Keratinocyte (primary cell): ENCODE measurements around the gene LRP3. TPM values are rescaled to one million over a fixed set of nuclear protein-coding genes. Genes with fewer than 3 reads are reported as not detected.

Source experiments
- DNase-seq: peaks from one replicate; pipeline ENCODE4 v3.0.0-alpha.2; 2011; ENCODE audit warnings: low read depth, missing footprints, low spot score
- FAIRE-seq: peaks from 2 replicates; lab custom pipeline; 2011; peaks lifted over from hg19 to GRCh38; lab: Jason Lieb, UNC
- H2AFZ ChIP-seq: 2 replicates; pipeline ENCODE4 v1.6.0; 2012; ENCODE audit warnings: low read length, control low read depth, inconsistent platforms; ENCODE audit not compliant: control insufficient read depth
- H3K27ac ChIP-seq: 2 replicates; pipeline ENCODE4 v1.5.1; 2011; ENCODE audit warnings: low read length; ENCODE audit not compliant: control insufficient read depth, insufficient read depth
- H3K27me3 ChIP-seq: 3 replicates; pipeline ENCODE4 v1.6.0; 2011; ENCODE audit warnings: low read length; ENCODE audit not compliant: control insufficient read depth, insufficient read depth; ENCODE audit errors: extremely low read depth
- H3K36me3 ChIP-seq, 2 experiments: 2 replicates in 1 of 2; 3 replicates in 1 of 2; pipeline ENCODE4 v1.5.1; 2011; ENCODE audit warnings: low read length in 2 of 2, mild to moderate bottlenecking in 1 of 2; ENCODE audit not compliant: control insufficient read depth in 2 of 2, insufficient read depth in 2 of 2; ENCODE audit errors: extremely low read depth in 1 of 2
- H3K4me1 ChIP-seq: 3 replicates; pipeline ENCODE4 v1.5.1; 2011; ENCODE audit warnings: low read length; ENCODE audit not compliant: control insufficient read depth, insufficient read depth; ENCODE audit errors: extremely low read depth
- H3K4me2 ChIP-seq: 3 replicates; pipeline ENCODE4 v1.6.0; 2011; ENCODE audit warnings: low read depth, low read length; ENCODE audit not compliant: control insufficient read depth, insufficient read depth; ENCODE audit errors: extremely low read depth
- H3K4me3 ChIP-seq, 3 experiments: fragments of 200-600 bp in 1 of 3; sonication (generic) in 1 of 3; 2 replicates in 2 of 3; 3 replicates in 1 of 3; pipeline ENCODE4 v1.5.1; 2011 to 2016; ENCODE audit warnings: low read length in 3 of 3, mild to moderate bottlenecking in 3 of 3, control low read depth in 2 of 3, inconsistent platforms in 1 of 3, low read depth in 1 of 3, mixed read lengths in 1 of 3, mixed run types in 1 of 3, moderate library complexity in 1 of 3; ENCODE audit not compliant: control insufficient read depth in 2 of 3, insufficient read depth in 2 of 3; ENCODE audit errors: extremely low read depth in 1 of 3
- H3K79me2 ChIP-seq: 2 replicates; pipeline ENCODE4 v1.6.0; 2012; ENCODE audit warnings: low read length; ENCODE audit not compliant: control insufficient read depth, insufficient read depth
- H3K9ac ChIP-seq: 3 replicates; pipeline ENCODE4 v1.6.0; 2011; ENCODE audit warnings: low read length; ENCODE audit not compliant: control insufficient read depth, insufficient read depth; ENCODE audit errors: extremely low read depth
- H3K9me1 ChIP-seq: 3 replicates; pipeline ENCODE4 v1.6.0; 2011; ENCODE audit warnings: low read length; ENCODE audit not compliant: control insufficient read depth, insufficient read depth; ENCODE audit errors: extremely low read depth
- H3K9me3 ChIP-seq: 2 replicates; pipeline ENCODE4 v1.5.1; 2012; ENCODE audit warnings: low read depth, low read length; ENCODE audit not compliant: control insufficient read depth
- H4K20me1 ChIP-seq: 3 replicates; pipeline ENCODE4 v1.6.0; 2011; ENCODE audit warnings: low read length; ENCODE audit not compliant: control insufficient read depth, insufficient read depth; ENCODE audit errors: extremely low read depth
- EZH2 ChIP-seq: IDR thresholded peaks from one replicate; pipeline ENCODE4 v1.6.1; 2012; ENCODE audit warnings: inconsistent platforms, mild to moderate bottlenecking, low read length, moderate library complexity
- dilution Hi-C: fragments of 300-500 bp; cut with MboI; formaldehyde crosslinking; loops from one replicate; pipeline ENCODE4 v1.7.0; 2020; ENCODE audit warnings: low sequenced_read_pairs; ENCODE audit not compliant: extremely low pct_ligation_motif_present
- polyA plus RNA-seq, 5 experiments: library from polyadenylated mRNA; depleted of rRNA in 3 of 5; stranded (reverse) in 3 of 5; stranded (forward) in 1 of 5; unstranded in 1 of 5; fragments of >200 nt; gene quantifications; 1 replicate in 1 of 5; 2 replicates in 3 of 5; 3 replicates in 1 of 5; pipeline versions ENCODE4 v1.2.1 to v1.2.3, GENCODE V29; 2011 to 2012; ENCODE audit warnings: missing spikeins in 2 of 5, low read depth in 1 of 5, low replicate concordance in 1 of 5
- TF ChIP-seq, protein P1 (sequence below), 3 experiments: IDR thresholded peaks in 1 of 3; conservative IDR thresholded peaks in 1 of 3; optimal IDR thresholded peaks in 1 of 3; 2 replicates in 2 of 3; 3 replicates in 1 of 3; pipeline versions ENCODE3 to v1.5.1; 2011; ENCODE audit warnings: low read length in 3 of 3, mild to moderate bottlenecking in 3 of 3, moderate library complexity in 2 of 3, control low read depth in 1 of 3, inconsistent platforms in 1 of 3; ENCODE audit not compliant: insufficient read depth in 2 of 3; ENCODE audit errors: extremely low read depth in 1 of 3

The LRP3 gene
- polyA plus RNA-seq, 1 donor (not counting 4 experiments of a cell fraction or from before 2014, with no cell fraction given) = 5.0 TPM

DNA sequence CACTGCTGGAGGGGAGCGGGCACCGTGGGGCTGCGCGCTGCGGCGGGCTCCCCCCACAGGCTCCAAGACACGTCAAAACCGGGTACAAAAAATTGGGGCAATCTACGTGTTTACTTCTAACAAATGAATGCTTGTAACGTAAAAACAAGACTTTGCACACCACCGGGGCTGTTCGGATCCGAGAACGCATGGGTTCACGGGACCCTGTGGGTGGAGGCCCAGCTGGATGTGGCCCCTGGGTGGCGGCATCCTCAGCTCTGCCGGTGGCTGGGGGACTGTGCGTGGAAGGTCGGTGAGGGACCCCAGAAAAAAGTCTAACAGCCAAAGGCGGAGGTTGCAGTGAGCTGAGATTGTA lies 41.8 kb downstream of the LRP3 start:
- Histone ChIP-seq H2AFZ (no peak overlapping the region), H3K4me1 (no peaks in the 10 kb centered on the region), H3K79me2 (no peaks in the 10 kb centered on the region), H3K9ac (no peak overlapping the region), H3K9me3 (no peaks in the 10 kb centered on the region), H3K27ac (no peak overlapping the region), H3K4me2 (no peak overlapping the region), H3K27me3 (peaks cover 4% of the 10 kb centered on the region), H3K36me3 (no peaks in the 10 kb centered on the region), H3K9me1 (no peaks in the 10 kb centered on the region), H4K20me1 (no peaks in the 10 kb centered on the region), H3K4me3 (no peak overlapping the region)
- DNase-seq = no peak
- dilution Hi-C loops = no loop called here
- FAIRE-seq = no peak
- no peak for TF ChIP-seq EZH2
- TF ChIP-seq, protein P1, sequence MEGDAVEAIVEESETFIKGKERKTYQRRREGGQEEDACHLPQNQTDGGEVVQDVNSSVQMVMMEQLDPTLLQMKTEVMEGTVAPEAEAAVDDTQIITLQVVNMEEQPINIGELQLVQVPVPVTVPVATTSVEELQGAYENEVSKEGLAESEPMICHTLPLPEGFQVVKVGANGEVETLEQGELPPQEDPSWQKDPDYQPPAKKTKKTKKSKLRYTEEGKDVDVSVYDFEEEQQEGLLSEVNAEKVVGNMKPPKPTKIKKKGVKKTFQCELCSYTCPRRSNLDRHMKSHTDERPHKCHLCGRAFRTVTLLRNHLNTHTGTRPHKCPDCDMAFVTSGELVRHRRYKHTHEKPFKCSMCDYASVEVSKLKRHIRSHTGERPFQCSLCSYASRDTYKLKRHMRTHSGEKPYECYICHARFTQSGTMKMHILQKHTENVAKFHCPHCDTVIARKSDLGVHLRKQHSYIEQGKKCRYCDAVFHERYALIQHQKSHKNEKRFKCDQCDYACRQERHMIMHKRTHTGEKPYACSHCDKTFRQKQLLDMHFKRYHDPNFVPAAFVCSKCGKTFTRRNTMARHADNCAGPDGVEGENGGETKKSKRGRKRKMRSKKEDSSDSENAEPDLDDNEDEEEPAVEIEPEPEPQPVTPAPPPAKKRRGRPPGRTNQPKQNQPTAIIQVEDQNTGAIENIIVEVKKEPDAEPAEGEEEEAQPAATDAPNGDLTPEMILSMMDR (optimal IDR thresholded peaks at IDR 0.05 in 1 of 3, IDR thresholded peaks at IDR 0.05 in 1 of 3, conservative IDR thresholded peaks at IDR 0.05 in 1 of 3; ENCODE audit: extremely low read depth in 1 of 3, insufficient read depth in 2 of 3, low read length in 3 of 3) = no peak

DNA sequence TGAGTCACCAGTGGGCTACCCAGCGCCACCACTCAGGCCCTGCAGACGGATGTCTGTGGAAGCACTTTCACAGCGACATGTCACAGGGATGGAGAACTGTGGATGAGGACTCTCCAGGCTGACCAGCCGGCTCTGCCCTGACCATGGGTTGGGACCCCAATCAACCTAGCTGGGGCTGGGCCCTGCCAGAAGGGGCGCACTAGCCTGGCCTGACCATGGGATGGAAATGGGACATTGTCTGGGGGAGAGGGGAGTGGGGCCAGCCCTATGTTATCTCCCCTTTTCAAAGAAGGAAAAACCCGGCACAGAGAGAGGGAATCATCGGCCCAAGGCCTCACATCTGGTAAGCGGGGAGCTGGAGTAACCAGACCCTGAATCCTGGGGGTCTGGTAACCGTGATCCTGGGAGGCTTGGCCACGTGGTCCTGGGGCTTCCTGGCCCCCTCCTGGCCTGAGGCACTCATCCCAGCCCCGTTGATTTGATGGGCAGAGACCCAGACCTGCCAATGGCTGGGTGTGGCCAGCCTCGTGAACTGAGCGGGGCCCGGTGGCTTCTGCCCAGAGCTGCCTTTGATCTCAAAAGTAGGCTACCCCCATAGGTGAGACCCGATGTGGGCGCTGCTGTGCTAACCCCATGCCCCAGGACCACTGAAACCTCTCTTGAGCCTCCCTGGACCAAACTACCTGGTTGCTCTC lies 42.7 kb downstream of the LRP3 start:
- dilution Hi-C loops = no loop called here
- H3K79me2 ChIP-seq = no peaks in the 10 kb centered on the region
- FAIRE-seq = no peak

More for the DNA sequence above, 42.7 kb downstream of the LRP3 start:
- no peaks in the 10 kb centered on the region for H3K4me1 ChIP-seq
- H3K9me3 ChIP-seq = no peaks in the 10 kb centered on the region
- H3K9ac ChIP-seq = no peak overlapping the region
- H3K27ac ChIP-seq = no peak overlapping the region
- TF ChIP-seq, protein P1 (optimal IDR thresholded peaks at IDR 0.05 in 1 of 3, IDR thresholded peaks at IDR 0.05 in 1 of 3, conservative IDR thresholded peaks at IDR 0.05 in 1 of 3; ENCODE audit: extremely low read depth in 1 of 3, insufficient read depth in 2 of 3, low read length in 3 of 3) = no peak
- no peak for TF ChIP-seq EZH2
- H3K9me1 ChIP-seq = no peaks in the 10 kb centered on the region
- no peak overlapping the region for H2AFZ ChIP-seq
- H3K27me3 ChIP-seq = peaks cover 4% of the 10 kb centered on the region
- no peak overlapping the region for H3K4me2 ChIP-seq
- no peak for DNase-seq
- H4K20me1 ChIP-seq = no peaks in the 10 kb centered on the region
- no peak overlapping the region for H3K4me3 ChIP-seq
- no peaks in the 10 kb centered on the region for H3K36me3 ChIP-seq
